Suprapubic skin (tissue), 4 donors: ENCODE measurements around the gene C9orf72.

ENCODE experiments used
- CTCF ChIP-seq, 2 donors: fragments of 200-600 bp in 1 of 2; fragments of 450-650 bp in 1 of 2; sonication (generic) in 1 of 2; IDR thresholded peaks; one replicate each; pipeline ENCODE4 v1.5.1; 2016 to 2019; ENCODE audit warnings: antibody characterized with exemption in 2 of 2, mild to moderate bottlenecking in 1 of 2, moderate library complexity in 1 of 2
- EP300 ChIP-seq: sonication (generic); formaldehyde crosslinking; IDR thresholded peaks from one replicate; pipeline ENCODE4 v1.6.1; 2017; ENCODE audit warnings: antibody characterized with exemption
- POLR2AphosphoS5 ChIP-seq, 3 donors: sonication (generic); formaldehyde crosslinking; IDR thresholded peaks; one replicate each; pipeline ENCODE4 v1.6.1; 2017; ENCODE audit warnings: antibody characterized with exemption in 3 of 3

- TF ChIP-seq EP300 (no peak), POLR2AphosphoS5 (IDR thresholded peaks at IDR 0.05) (no peak), CTCF (IDR thresholded peaks at IDR 0.05) (no peak)
Observed at GRCh38 chr9:27556470-27556869, 16.8 kb downstream of the C9orf72 start.
